Measurements from ENCODE around the gene ABCC4. TPM values are rescaled to one million over a fixed set of nuclear protein-coding genes. Genes with fewer than 3 reads are reported as not detected.

ABCC4 gene
- total RNA-seq, 1 experiment from 2014 or later = 17.7 TPM

GRCh38 chr13:95002126-95002525 lies 299.1 kb downstream of the ABCC4 start:
- Histone ChIP-seq H3F3A (ENCODE audit: low read length, unreplicated experiment) (no peaks in the 10 kb centered on the region), H3K36me3 (ENCODE audit: low read depth, low read length) (no peaks in the 10 kb centered on the region), H3K9me3 (ENCODE audit: low read length) (no peaks in the 10 kb centered on the region), H3K9ac (ENCODE audit: low read length) (no peak overlapping the region), H2AFZ (ENCODE audit: low read length) (no peak overlapping the region), H3K4me3 (ENCODE audit: low read length) (no peak overlapping the region), H3K4me1 (ENCODE audit: insufficient read depth, low read length) (peaks cover 5% of the 10 kb centered on the region; the same call in 1 of the 2 replicates), H4K20me1 (ENCODE audit: low read length) (no peaks in the 10 kb centered on the region), H3K4me2 (ENCODE audit: low read length) (no peak overlapping the region), H3K9me2 (replicated peaks; ENCODE audit: low read length) (no peaks in the 10 kb centered on the region), H3K79me2 (ENCODE audit: low read length) (no peaks in the 10 kb centered on the region), H3K27me3 (ENCODE audit: low read length) (no peaks in the 10 kb centered on the region), H3K27ac (ENCODE audit: low read length) (no peak overlapping the region)
- ATAC-seq (peak; percentile 70), DNase-seq (peak; percentile 46)
- TF ChIP-seq EZH2 (IDR thresholded peaks at IDR 0.05; ENCODE audit: low read length, unreplicated experiment) = no peak
- no peak for TF ChIP-seq EZH2phosphoT487 (IDR thresholded peaks at IDR 0.05; ENCODE audit: borderline replicate concordance, low read length)
- TF ChIP-seq CTCF (conservative IDR thresholded peaks at IDR 0.05; ENCODE audit: low read depth, low read length) = peak; percentile 36; the same call in 1 of the 2 replicates
- BruUV-seq (replicated peaks) = no TSS peak
- intact Hi-C loops (cut with micrococcal nuclease) = loop anchor here (1.0 to 5.0 kb wide), 2 partner anchors 100 to 154 kb away; no protein-coding TSS in a partner anchor
- ChIA-PET CTCF (no interaction called here), POLR2A (ENCODE audit: unreplicated experiment) (no interaction called here)

GRCh38 chr13:94999871-95000270 lies 301.4 kb downstream of the ABCC4 start:
- Histone ChIP-seq H3K4me1 (ENCODE audit: insufficient read depth, low read length) (peaks cover 5% of the 10 kb centered on the region; the same call in 1 of the 2 replicates), H3K9ac (ENCODE audit: low read length) (no peak overlapping the region), H4K20me1 (ENCODE audit: low read length) (no peaks in the 10 kb centered on the region), H3K36me3 (ENCODE audit: low read depth, low read length) (no peaks in the 10 kb centered on the region), H3K27me3 (ENCODE audit: low read length) (no peaks in the 10 kb centered on the region), H3K27ac (ENCODE audit: low read length) (no peak overlapping the region), H3K9me3 (ENCODE audit: low read length) (no peaks in the 10 kb centered on the region), H3K9me2 (replicated peaks; ENCODE audit: low read length) (no peaks in the 10 kb centered on the region), H3K4me3 (ENCODE audit: low read length) (no peak overlapping the region), H3K4me2 (ENCODE audit: low read length) (no peak overlapping the region), H3F3A (ENCODE audit: low read length, unreplicated experiment) (no peaks in the 10 kb centered on the region), H3K79me2 (ENCODE audit: low read length) (no peaks in the 10 kb centered on the region), H2AFZ (ENCODE audit: low read length) (no peak overlapping the region)
- ChIA-PET POLR2A (ENCODE audit: unreplicated experiment) (no interaction called here), CTCF (no interaction called here)
- TF ChIP-seq CTCF (conservative IDR thresholded peaks at IDR 0.05; ENCODE audit: low read depth, low read length) (no peak), EZH2 (IDR thresholded peaks at IDR 0.05; ENCODE audit: low read length, unreplicated experiment) (no peak), EZH2phosphoT487 (IDR thresholded peaks at IDR 0.05; ENCODE audit: borderline replicate concordance, low read length) (no peak)
- BruUV-seq (replicated peaks) = no TSS peak
- intact Hi-C loops (cut with micrococcal nuclease) = loop anchor here (5.0 kb wide), 1 partner anchor 102 kb away; no protein-coding TSS in a partner anchor
- DNase-seq (peak; percentile 40), ATAC-seq (no peak)

GRCh38 chr13:94997126-94997525 lies 304.1 kb downstream of the ABCC4 start:
- Histone ChIP-seq H3K36me3 (ENCODE audit: low read depth, low read length) (no peaks in the 10 kb centered on the region), H3K4me1 (ENCODE audit: insufficient read depth, low read length) (peaks cover 5% of the 10 kb centered on the region; the same call in 1 of the 2 replicates), H3K9me3 (ENCODE audit: low read length) (no peaks in the 10 kb centered on the region), H3K4me3 (ENCODE audit: low read length) (no peak overlapping the region), H3K27ac (ENCODE audit: low read length) (no peak overlapping the region), H3K79me2 (ENCODE audit: low read length) (no peaks in the 10 kb centered on the region), H3K9me2 (replicated peaks; ENCODE audit: low read length) (no peaks in the 10 kb centered on the region), H3K4me2 (ENCODE audit: low read length) (no peak overlapping the region), H4K20me1 (ENCODE audit: low read length) (no peaks in the 10 kb centered on the region), H3F3A (ENCODE audit: low read length, unreplicated experiment) (no peaks in the 10 kb centered on the region), H3K27me3 (ENCODE audit: low read length) (no peaks in the 10 kb centered on the region), H2AFZ (ENCODE audit: low read length) (no peak overlapping the region), H3K9ac (ENCODE audit: low read length) (no peak overlapping the region)
- ATAC-seq (no peak), DNase-seq (no peak)
- ChIA-PET POLR2A (ENCODE audit: unreplicated experiment) (no interaction called here), CTCF (interaction anchor here (0.6 kb wide), 1 partner anchor 158 kb away, joined by 4 read pairs; no protein-coding TSS in a partner anchor)
- TF ChIP-seq EZH2phosphoT487 (IDR thresholded peaks at IDR 0.05; ENCODE audit: borderline replicate concordance, low read length) = no peak
- no peak for TF ChIP-seq EZH2 (IDR thresholded peaks at IDR 0.05; ENCODE audit: low read length, unreplicated experiment)
- no peak for TF ChIP-seq CTCF (conservative IDR thresholded peaks at IDR 0.05; ENCODE audit: low read depth, low read length)
- no TSS peak for BruUV-seq (replicated peaks)
- intact Hi-C loops (cut with micrococcal nuclease) = no loop called here

Data from PC-3 (cell line).